SK-N-SH treated with all-trans-retinoic acid at 6 μM for 48 hours (cell line): Measurements from ENCODE around the gene ADRA1B.
"Not testable (repeated sequence)": the region's sequence is repeated elsewhere in the genome, so short reads cannot be mapped to it uniquely, and the experiment has no call there.

Experiments used
- ATAC-seq: fragments of 200-7000 bp; cut with Tn5 transposase; 3 replicates; pipeline ENCODE4 v1.9.1; 2020; ENCODE audit warnings: mild to moderate bottlenecking, moderate library complexity
- CREB5 ChIP-seq: fragments of 250-450 bp; sonication (Bioruptor Pico); IDR thresholded peaks from 2 replicates; pipeline ENCODE4 v1.5.1; 2020; ENCODE audit warnings: low read depth, mild to moderate bottlenecking, moderate library complexity
- CSDC2 ChIP-seq: fragments of 250-450 bp; sonication (Bioruptor Pico); IDR thresholded peaks from 2 replicates; pipeline ENCODE4 v1.5.0; 2020; ENCODE audit warnings: mild to moderate bottlenecking, moderate library complexity
- CSRNP3 ChIP-seq: fragments of 250-450 bp; sonication (Bioruptor Pico); IDR thresholded peaks from 2 replicates; pipeline ENCODE4 v1.5.1; 2021; ENCODE audit warnings: mild to moderate bottlenecking, moderate library complexity
- ESRRG ChIP-seq: fragments of 250-450 bp; sonication (Bioruptor Pico); IDR thresholded peaks from 2 replicates; pipeline ENCODE4 v1.6.1; 2021; ENCODE audit warnings: mild to moderate bottlenecking
- GLIS3 ChIP-seq: fragments of 250-450 bp; sonication (Bioruptor Pico); IDR thresholded peaks from 2 replicates; pipeline ENCODE4 v1.5.0; 2020; ENCODE audit warnings: mild to moderate bottlenecking, moderate library complexity
- ISL1 ChIP-seq: fragments of 250-450 bp; sonication (Bioruptor Pico); IDR thresholded peaks from 2 replicates; pipeline ENCODE4 v2.1.2; 2022; ENCODE audit warnings: mild to moderate bottlenecking, moderate library complexity
- OSR1 ChIP-seq: fragments of 250-450 bp; sonication (Bioruptor Pico); IDR thresholded peaks from 2 replicates; pipeline ENCODE4 v1.8.0; 2022; ENCODE audit warnings: moderate library complexity, mild to moderate bottlenecking, inconsistent platforms
- POU6F1 ChIP-seq: fragments of 250-450 bp; sonication (Bioruptor Pico); IDR thresholded peaks from 2 replicates; pipeline ENCODE4 v1.8.0; 2021; ENCODE audit warnings: low read depth, mild to moderate bottlenecking, moderate library complexity, borderline replicate concordance
- PPARA ChIP-seq: fragments of 250-450 bp; sonication (Bioruptor Pico); IDR thresholded peaks from 2 replicates; pipeline ENCODE4 v1.5.0; 2020; ENCODE audit warnings: mild to moderate bottlenecking, borderline replicate concordance
- SNAI2 ChIP-seq: fragments of 250-450 bp; sonication (Bioruptor Pico); IDR thresholded peaks from 2 replicates; pipeline ENCODE4 v1.5.0; 2020; ENCODE audit warnings: mild to moderate bottlenecking, moderate library complexity
- TCF4 ChIP-seq: fragments of 250-450 bp; sonication (Bioruptor Pico); IDR thresholded peaks from 2 replicates; pipeline ENCODE4 v1.8.0; 2021; ENCODE audit warnings: mild to moderate bottlenecking, moderate library complexity, borderline replicate concordance
- TOX ChIP-seq: fragments of 250-450 bp; sonication (Bioruptor Pico); IDR thresholded peaks from 2 replicates; pipeline ENCODE4 v1.8.0; 2021; ENCODE audit warnings: mild to moderate bottlenecking, moderate library complexity, borderline replicate concordance
- TSHZ2 ChIP-seq: fragments of 250-450 bp; sonication (Bioruptor Pico); IDR thresholded peaks from 2 replicates; pipeline ENCODE4 v1.5.0; 2020; ENCODE audit warnings: mild to moderate bottlenecking, moderate library complexity
- ZFP3 ChIP-seq: fragments of 250-450 bp; sonication (Bioruptor Pico); IDR thresholded peaks from 2 replicates; pipeline ENCODE4 v1.5.0; 2020; ENCODE audit warnings: mild to moderate bottlenecking, moderate library complexity
- ZFP30 ChIP-seq: fragments of 450-650 bp; formaldehyde crosslinking; IDR thresholded peaks from 2 replicates; pipeline ENCODE4 v1.5.0; 2022; ENCODE audit warnings: mild to moderate bottlenecking, moderate library complexity
- ZNF565 ChIP-seq: fragments of 450-650 bp; formaldehyde crosslinking; conservative IDR thresholded peaks from 2 replicates; pipeline ENCODE4 v1.5.0; 2020; ENCODE audit warnings: low read depth, mild to moderate bottlenecking, moderate library complexity
- ZNF8 ChIP-seq: fragments of 450-650 bp; formaldehyde crosslinking; IDR thresholded peaks from 2 replicates; pipeline ENCODE4 v1.5.0; 2020; ENCODE audit warnings: mild to moderate bottlenecking, moderate library complexity
- TF ChIP-seq, protein P1 (sequence below): fragments of 250-450 bp; sonication (Bioruptor Pico); IDR thresholded peaks from 2 replicates; pipeline ENCODE4 v1.8.0; 2020; ENCODE audit warnings: mild to moderate bottlenecking, moderate library complexity, borderline replicate concordance

The ADRA1B gene

DNA sequence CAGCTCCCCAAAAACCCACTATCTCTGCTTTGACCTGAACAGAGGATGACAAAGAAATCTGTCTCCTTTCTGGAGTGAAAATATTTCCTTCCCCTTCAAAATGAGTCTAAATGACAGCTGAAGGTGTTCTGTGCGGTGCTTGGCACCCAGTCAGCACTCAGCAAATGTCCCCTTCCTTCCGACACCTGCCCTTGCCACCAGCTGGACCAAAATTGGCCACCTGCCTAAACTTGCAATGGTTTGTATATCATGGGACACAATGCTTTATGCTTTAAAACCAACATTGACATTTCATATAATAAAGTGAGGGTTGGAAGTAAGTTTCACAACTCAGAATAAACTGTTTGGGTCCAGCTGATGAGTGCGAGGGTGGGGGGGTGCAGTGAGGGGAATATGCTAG lies 85.2 kb downstream of the ADRA1B start (continued):
- TF ChIP-seq, protein P1, sequence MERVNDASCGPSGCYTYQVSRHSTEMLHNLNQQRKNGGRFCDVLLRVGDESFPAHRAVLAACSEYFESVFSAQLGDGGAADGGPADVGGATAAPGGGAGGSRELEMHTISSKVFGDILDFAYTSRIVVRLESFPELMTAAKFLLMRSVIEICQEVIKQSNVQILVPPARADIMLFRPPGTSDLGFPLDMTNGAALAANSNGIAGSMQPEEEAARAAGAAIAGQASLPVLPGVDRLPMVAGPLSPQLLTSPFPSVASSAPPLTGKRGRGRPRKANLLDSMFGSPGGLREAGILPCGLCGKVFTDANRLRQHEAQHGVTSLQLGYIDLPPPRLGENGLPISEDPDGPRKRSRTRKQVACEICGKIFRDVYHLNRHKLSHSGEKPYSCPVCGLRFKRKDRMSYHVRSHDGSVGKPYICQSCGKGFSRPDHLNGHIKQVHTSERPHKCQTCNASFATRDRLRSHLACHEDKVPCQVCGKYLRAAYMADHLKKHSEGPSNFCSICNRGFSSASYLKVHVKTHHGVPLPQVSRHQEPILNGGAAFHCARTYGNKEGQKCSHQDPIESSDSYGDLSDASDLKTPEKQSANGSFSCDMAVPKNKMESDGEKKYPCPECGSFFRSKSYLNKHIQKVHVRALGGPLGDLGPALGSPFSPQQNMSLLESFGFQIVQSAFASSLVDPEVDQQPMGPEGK (CRISPR knock-in tag), result no peak
- no peak for TF ChIP-seq PPARA

- TF ChIP-seq ZFP3 (CRISPR knock-in tag), result no peak
- no peak for TF ChIP-seq ISL1 (CRISPR knock-in tag)
- no peak for TF ChIP-seq TSHZ2 (CRISPR knock-in tag)
- TF ChIP-seq ZFP30 (CRISPR knock-in tag), result no peak
- TF ChIP-seq CREB5 (CRISPR knock-in tag), result no peak
- no peak for TF ChIP-seq ESRRG (CRISPR knock-in tag)
- no peak for TF ChIP-seq GLIS3 (CRISPR knock-in tag)
- no peak for TF ChIP-seq ZNF8 (CRISPR knock-in tag)
- TF ChIP-seq TOX (CRISPR knock-in tag), result no peak
- TF ChIP-seq OSR1 (CRISPR knock-in tag), result no peak
- no peak for TF ChIP-seq CSRNP3 (CRISPR knock-in tag)
- no peak for TF ChIP-seq CSDC2 (CRISPR knock-in tag)
- TF ChIP-seq TCF4 (CRISPR knock-in tag), result no peak
- no peak for TF ChIP-seq SNAI2
- no peak for TF ChIP-seq POU6F1
- TF ChIP-seq ZNF565, result no peak
These were observed 91.2 kb downstream of the ADRA1B start for GRCh38 chr5:160007514-160007913.

GRCh38 chr5:160008529-160008876 lies 92.2 kb downstream of the ADRA1B start:
- not testable (repeated sequence) for ATAC-seq

More at GRCh38 chr5:160007514-160007913, 91.2 kb downstream of the ADRA1B start:
- ATAC-seq, result no peak

DNA sequence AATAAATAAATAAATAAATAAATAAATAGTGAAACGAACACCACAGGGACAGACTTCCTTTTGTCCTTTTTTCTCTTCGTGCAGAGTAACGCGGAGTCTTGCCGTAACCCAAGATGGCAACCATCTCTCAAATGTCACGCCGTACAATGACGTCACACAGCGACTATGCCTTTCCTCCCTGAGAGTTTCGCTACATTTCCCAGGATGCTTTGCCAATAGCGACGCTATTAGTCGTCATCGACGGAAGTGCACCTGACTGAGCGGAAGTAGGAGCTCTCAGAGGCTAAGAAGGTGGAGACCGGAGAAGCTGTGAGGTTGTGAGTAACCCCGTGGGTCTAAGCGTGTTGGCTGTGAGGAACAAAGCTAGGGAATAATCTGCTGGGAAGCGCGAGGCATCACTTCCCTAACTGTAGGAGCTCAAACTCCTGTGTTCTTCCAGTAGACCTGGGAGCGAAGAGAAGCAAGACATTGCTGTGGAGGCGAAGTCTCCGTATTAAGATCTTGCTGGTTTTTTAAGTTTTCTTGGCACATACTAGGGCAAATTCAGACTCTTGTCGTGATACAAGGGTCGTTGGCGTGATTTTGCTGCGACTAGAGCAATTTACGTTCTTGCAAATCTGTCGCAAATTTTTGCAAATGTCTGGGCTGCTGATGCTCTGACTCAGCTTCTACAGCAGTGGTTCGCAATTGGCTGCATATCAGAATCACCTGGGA lies 92.8 kb downstream of the ADRA1B start, which contains the start of gene TTC1:
Gene TTC1, plus strand, starts transcription at position 263 of the 714 bp plus-strand sequence. CDS start 1,390 bp downstream, outside the sequence.
- peak; percentile 98 for ATAC-seq
- TF ChIP-seq SNAI2 (peak; percentile 53; the same call in 1 of the 2 replicates), ZNF565 (no peak), CREB5 (CRISPR knock-in tag) (no peak), TSHZ2 (CRISPR knock-in tag) (no peak)
